ENCODE data around the gene FCGBP.

Gene FCGBP

GRCh38 chr19:39934584-39935363, at the start of gene FCGBP:
Gene FCGBP (minus strand): TSS chr19:39934634.
- DNase-seq (ENCODE audit: low read depth) = no peak
- TF ChIP-seq CTCF (IDR thresholded peaks at IDR 0.05; ENCODE audit: low read length, missing control alignments) = no peak
- H3K4me3 ChIP-seq (replicated peaks; ENCODE audit: low read depth, low read length) = no peak within 1 kb of the TSS

DNA sequence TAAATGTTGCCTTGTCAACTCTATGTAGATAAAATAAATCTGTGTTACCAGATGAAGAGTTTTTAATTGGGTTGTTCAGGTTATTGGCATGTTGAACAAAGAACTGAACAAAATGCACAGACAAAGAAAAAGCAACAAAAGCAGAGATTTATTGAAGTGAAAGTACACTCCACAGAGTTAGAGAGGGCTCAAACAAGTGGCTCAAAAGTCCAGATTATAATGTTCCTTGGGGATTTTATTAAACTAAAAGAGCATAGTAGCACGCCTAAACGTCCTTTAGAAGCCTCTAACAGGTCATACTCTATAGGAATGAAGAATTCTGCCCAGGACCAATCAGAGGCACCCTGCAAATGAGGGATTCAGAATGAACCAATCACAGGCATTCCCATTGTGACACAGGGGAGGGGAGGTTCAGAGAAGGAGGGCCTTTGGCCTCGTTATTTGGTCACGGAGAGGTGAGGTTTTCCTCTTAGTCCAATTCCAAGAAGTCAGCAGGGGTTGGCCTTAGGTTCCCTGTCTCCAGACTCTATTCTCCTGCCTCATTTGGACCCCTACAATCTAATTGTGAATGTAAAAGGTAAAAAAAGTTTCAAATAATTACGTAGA, 49.4 kb upstream of the FCGBP start:
- DNase-seq (ENCODE audit: low read depth) = no peak
- no peak for TF ChIP-seq CTCF (IDR thresholded peaks at IDR 0.05; ENCODE audit: low read length, missing control alignments)

DNA sequence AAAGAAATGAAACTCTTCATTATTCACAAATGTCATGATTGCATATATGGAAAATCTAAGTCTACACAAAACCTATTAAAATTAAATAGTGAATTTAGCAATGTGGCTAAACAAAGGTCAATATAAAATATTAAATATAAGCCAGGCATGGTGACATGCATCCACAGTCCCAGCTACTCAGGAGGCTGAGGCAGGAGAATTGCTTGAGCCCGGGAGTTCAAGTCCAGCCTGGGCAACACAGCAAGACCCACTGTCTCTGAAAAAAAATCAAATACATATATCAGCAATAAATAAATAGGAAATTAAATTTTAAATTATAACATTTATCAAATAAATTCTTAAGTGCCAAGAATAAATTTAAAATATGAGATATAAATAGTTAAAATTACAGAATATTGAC, 48.4 kb upstream of the FCGBP start:
- no peak for DNase-seq (ENCODE audit: low read depth)
- TF ChIP-seq CTCF (IDR thresholded peaks at IDR 0.05; ENCODE audit: low read length, missing control alignments) = no peak
- H3K4me3 ChIP-seq (replicated peaks; ENCODE audit: low read depth, low read length) = no peak overlapping the region

More for the DNA sequence above, 49.4 kb upstream of the FCGBP start:
- H3K4me3 ChIP-seq (replicated peaks; ENCODE audit: low read depth, low read length) = no peak overlapping the region

- no peak for DNase-seq (ENCODE audit: low read depth)
- no peak overlapping the region for H3K4me3 ChIP-seq (replicated peaks; ENCODE audit: low read depth, low read length)
- TF ChIP-seq CTCF (IDR thresholded peaks at IDR 0.05; ENCODE audit: low read length, missing control alignments) = no peak
Measured at GRCh38 chr19:39974377-39975155, 40.1 kb upstream of the FCGBP start.

GRCh38 chr19:39971380-39972035, 37.1 kb upstream of the FCGBP start:
- H3K4me3 ChIP-seq (replicated peaks; ENCODE audit: low read depth, low read length) = peak overlapping the region; percentile 99
- no peak for DNase-seq (ENCODE audit: low read depth)
- no peak for TF ChIP-seq CTCF (IDR thresholded peaks at IDR 0.05; ENCODE audit: low read length, missing control alignments)

DNA sequence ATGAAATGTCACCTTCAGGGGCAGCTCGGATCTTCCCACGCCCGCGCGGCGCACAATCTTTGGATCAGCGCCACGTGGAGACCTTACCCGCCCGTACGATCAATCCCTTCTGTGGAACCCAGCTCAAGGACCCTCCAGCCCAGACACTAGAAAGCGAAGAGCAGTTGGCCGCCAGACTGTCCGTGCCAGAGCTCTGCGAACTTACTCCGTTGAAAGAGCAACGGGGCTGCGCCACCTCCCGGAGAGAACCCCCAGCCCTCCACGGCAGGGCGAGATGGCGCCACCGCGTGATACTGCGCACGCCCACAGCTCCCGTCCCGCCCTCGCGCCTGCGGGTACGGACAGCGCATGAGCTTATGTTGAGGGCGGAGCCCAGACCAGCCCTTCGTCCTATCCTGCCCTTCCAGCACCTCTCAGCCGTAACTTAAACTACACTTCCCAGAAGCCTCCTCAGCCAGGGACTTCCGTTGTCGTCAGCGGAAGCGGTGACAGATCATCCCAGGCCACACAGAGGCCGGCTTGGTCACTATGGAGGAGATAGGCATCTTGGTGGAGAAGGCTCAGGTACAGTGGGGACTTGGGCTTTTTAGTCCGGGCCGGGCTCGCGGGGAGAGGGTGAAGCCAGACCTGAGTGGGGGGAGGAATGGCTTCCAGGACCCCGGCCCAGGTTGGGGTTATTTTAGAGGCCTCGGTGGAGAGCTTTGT, 36.4 kb upstream of the FCGBP start, which contains the start of gene PSMC4:
Gene PSMC4 (plus strand): TSS at position 491 of the 705 bp plus-strand sequence. CDS start 38 bp downstream, at position 529.
- DNase-seq (ENCODE audit: low read depth) = peak; percentile 99
- TF ChIP-seq CTCF (IDR thresholded peaks at IDR 0.05; ENCODE audit: low read length, missing control alignments) = peak; percentile 77
- peak within 1 kb of the TSS; percentile 99 for H3K4me3 ChIP-seq (replicated peaks; ENCODE audit: low read depth, low read length)
